Measurements from ENCODE around the gene SNCAIP. TPM values are rescaled to one million over a fixed set of nuclear protein-coding genes. Genes with fewer than 3 reads are reported as not detected.

The SNCAIP gene
- total RNA-seq, 1 experiment from 2014 or later, result 3.0 TPM

- Histone ChIP-seq H3T11ph (ENCODE audit: low read length) (no peak overlapping the region), H4K20me1 (ENCODE audit: control insufficient read depth, insufficient read depth, insufficient read length) (no peaks in the 10 kb centered on the region), H4K8ac (replicated peaks; ENCODE audit: insufficient read length, low read depth, low read length) (no peak overlapping the region), H3K56ac (ENCODE audit: insufficient read length, low read depth, low read length) (no peak overlapping the region), H3K23ac (ENCODE audit: insufficient read length, low read depth, low read length) (no peak overlapping the region), H3K79me1 (ENCODE audit: insufficient read depth, low read depth, low read length, poor library complexity, severe bottlenecking) (no peaks in the 10 kb centered on the region), H3K18ac (ENCODE audit: insufficient read length, low read depth, low read length) (no peak overlapping the region), H3K27ac (ENCODE audit: insufficient read length, low read depth, low read length) (no peak overlapping the region), H3K27me3 (ENCODE audit: insufficient read depth, low read length) (no peaks in the 10 kb centered on the region), H3K14ac (ENCODE audit: insufficient read depth, low read length) (no peak overlapping the region), H2BK15ac (ENCODE audit: low read depth, low read length) (no peak overlapping the region), H4K5ac (ENCODE audit: insufficient read length, low read depth, low read length) (no peak overlapping the region), H3K23me2 (ENCODE audit: insufficient read length, low read depth, low read length, poor library complexity, severe bottlenecking) (no peaks in the 10 kb centered on the region), H3K4ac (ENCODE audit: low read depth, low read length) (no peak overlapping the region), H2BK12ac (ENCODE audit: insufficient read length, low read depth, low read length) (no peak overlapping the region), H3K9ac (ENCODE audit: extremely low read depth, insufficient read length, low read length) (no peak overlapping the region), H2BK20ac (ENCODE audit: low read depth, low read length, poor library complexity, severe bottlenecking) (no peak overlapping the region), H3K4me2 (ENCODE audit: insufficient read depth, insufficient read length, low read length) (no peak overlapping the region), H2BK120ac (ENCODE audit: low read depth, low read length, poor library complexity, severe bottlenecking) (no peak overlapping the region), H3K79me2 (ENCODE audit: insufficient read depth, low read length) (no peaks in the 10 kb centered on the region), H2BK5ac (ENCODE audit: insufficient read length, low read length) (no peak overlapping the region), H2AK5ac (ENCODE audit: insufficient read length, low read length) (no peak overlapping the region), H3K9me3 (ENCODE audit: control insufficient read depth, low read depth, low read length) (no peaks in the 10 kb centered on the region), H2AFZ (ENCODE audit: low read length) (no peak overlapping the region), H3K4me1 (ENCODE audit: insufficient read depth, low read length) (peaks cover 4% of the 10 kb centered on the region), H4K91ac (ENCODE audit: insufficient read length, low read depth, low read length) (no peak overlapping the region)
- no peak overlapping the region; a peak in 1 of 7 replicates for H3K27ac Mint-ChIP-seq
- 0 out of 2 replicates have a peak, but pooled peaks cover 2% of the 10 kb centered on the region for H3K27me3 Mint-ChIP-seq (ENCODE audit: low read depth)
- H3K36me3 Mint-ChIP-seq (ENCODE audit: insufficient read depth in 1 of 3, low read depth in 3 of 3), result peaks cover 0 to 3% (median 0%) of the 10 kb centered on the region in 3 experiments; a peak in 2 of 7 replicates
- no peak overlapping the region for H3K4me3 Mint-ChIP-seq
- DNase-seq, result no peak
- WGBS (ENCODE audit: extremely low coverage, insufficient read length, low lambda C conversion rate), result no CpG with 5 or more reads among the region's 4 CpGs
- no peak for TF ChIP-seq CTCF (conservative IDR thresholded peaks at IDR 0.05)
- no peaks in the 10 kb centered on the region for H3K9me3 Mint-ChIP-seq
- peaks cover 34 to 44% of the 10 kb centered on the region in 2 experiments for H3K4me1 Mint-ChIP-seq
These were observed 39.5 kb downstream of the SNCAIP start for GRCh38 chr5:122351416-122352157.
